Measurements from ENCODE around the gene EPHA3.

- no peak for TF ChIP-seq CTCF (IDR thresholded peaks at IDR 0.05)
- TF ChIP-seq POLR2A (IDR thresholded peaks at IDR 0.05), result no peak
These were observed 66.1 kb downstream of the EPHA3 start for GRCh38 chr3:89173546-89173945.

All from stomach (tissue), 4 donors.